Natural killer cell (primary cell): Measurements from ENCODE around the gene CLIP2. TPM values are rescaled to one million over a fixed set of nuclear protein-coding genes. Genes with fewer than 3 reads are reported as not detected.

Experiments used
- ATAC-seq, 3 donors: fragments of 150-1000 bp in 2 of 3; fragments of 200-7000 bp in 1 of 3; cut with Tn5 transposase; 1 replicate in 1 of 3; 2 replicates in 2 of 3; pipeline ENCODE4 v1.10.0; 2021; ENCODE audit warnings: mild to moderate bottlenecking in 2 of 3, moderate library complexity in 2 of 3
- DNase-seq, 2 donors: peaks; one replicate each; pipeline versions ENCODE4 v3.0.0 to v3.0.0-alpha.2; 2013 to 2021; ENCODE audit warnings: mixed read lengths in 1 of 2
- H3K27ac ChIP-seq: one replicate; pipeline ENCODE4 v1.5.1; 2013; ENCODE audit warnings: mild to moderate bottlenecking, low read length
- H3K27me3 ChIP-seq: one replicate; pipeline ENCODE4 v1.6.1; 2013; ENCODE audit warnings: low read length; ENCODE audit not compliant: control insufficient read depth, insufficient read depth
- H3K36me3 ChIP-seq: one replicate; pipeline ENCODE4 v1.6.1; 2013; ENCODE audit warnings: low read length; ENCODE audit not compliant: control insufficient read depth, insufficient read depth
- H3K4me1 ChIP-seq: one replicate; pipeline ENCODE4 v1.6.1; 2013; ENCODE audit warnings: low read length; ENCODE audit not compliant: control insufficient read depth, insufficient read depth
- H3K4me3 ChIP-seq: one replicate; pipeline ENCODE4 v1.5.1; 2013; ENCODE audit warnings: low read length
- H3K9me3 ChIP-seq: one replicate; pipeline ENCODE4 v1.6.1; 2013; ENCODE audit warnings: low read length; ENCODE audit not compliant: control insufficient read depth, insufficient read depth
- H3K27ac Mint-ChIP-seq, 2 donors: one replicate each; pipeline ENCODE4 v1.8.0; 2022; ENCODE audit warnings: mild to moderate bottlenecking in 2 of 2, mixed read lengths in 2 of 2, moderate library complexity in 1 of 2
- H3K27me3 Mint-ChIP-seq, 2 donors: one replicate each; pipeline ENCODE4 v1.8.0; 2022; ENCODE audit warnings: low read depth in 2 of 2, mixed read lengths in 2 of 2
- H3K36me3 Mint-ChIP-seq: one replicate; pipeline ENCODE4 v1.8.0; 2022; ENCODE audit warnings: mixed read lengths
- H3K4me1 Mint-ChIP-seq, 2 donors: one replicate each; pipeline ENCODE4 v1.8.0; 2022; ENCODE audit warnings: mixed read lengths in 2 of 2
- H3K4me3 Mint-ChIP-seq: one replicate; pipeline ENCODE4 v1.8.0; 2022; ENCODE audit warnings: mild to moderate bottlenecking, moderate library complexity, mixed read lengths
- H3K9me3 Mint-ChIP-seq, 2 donors: one replicate each; pipeline ENCODE4 v1.8.0; 2022; ENCODE audit warnings: mixed read lengths in 2 of 2
- CTCF ChIP-seq: fragments of 200-600 bp; IDR thresholded peaks from one replicate; pipeline ENCODE4 v1.8.0; 2022; ENCODE audit warnings: antibody characterized with exemption
- WGBS: methylation state at CpG from one replicate; pipeline ENCODE4 v1.1.7; 2013; ENCODE audit warnings: missing lambda C conversion rate; ENCODE audit not compliant: insufficient coverage; 5-methylcytosine and 5-hydroxymethylcytosine counted together
- intact Hi-C: fragments of 100-400 bp; cut with micrococcal nuclease; formaldehyde crosslinking; loops from one replicate; pipeline ENCODE4 v1.14.2; 2022
- total RNA-seq, 4 donors: library from RNA; stranded (reverse); fragments of 120-200 nt in 1 of 4; gene quantifications; one replicate each; pipeline versions ENCODE4 v1.2.3 to v1.2.4, GENCODE V29; 2013 to 2022

Gene CLIP2
- total RNA-seq, 3 donors from 2014 or later (not counting 1 experiment from before 2014, with no cell fraction given) = 8.5 to 14.7 (median 10.5) TPM

DNA sequence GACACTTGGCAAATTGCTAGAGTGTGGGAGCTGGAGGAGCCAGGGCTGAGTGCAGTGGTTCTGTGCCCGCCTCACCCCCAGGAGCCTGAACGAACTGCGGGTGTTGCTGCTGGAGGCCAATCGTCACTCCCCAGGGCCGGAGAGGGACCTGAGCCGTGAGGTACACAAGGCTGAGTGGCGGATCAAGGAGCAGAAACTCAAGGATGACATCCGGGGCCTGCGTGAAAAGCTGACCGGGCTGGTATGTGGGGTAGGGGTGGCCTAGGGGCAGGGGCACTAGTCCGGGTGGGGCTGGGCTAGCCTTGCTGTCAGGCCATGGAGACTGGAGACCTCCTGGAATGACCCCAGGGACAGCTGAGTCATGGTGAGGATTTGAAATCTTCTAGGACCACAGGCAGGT is 107.8 kb downstream of the CLIP2 start:
- no peaks in the 10 kb centered on the region for H3K4me1 ChIP-seq
- TF ChIP-seq CTCF = no peak
- Mint-ChIP-seq H3K9me3 (no peaks in the 10 kb centered on the region), H3K4me1 (no peaks in the 10 kb centered on the region), H3K4me3 (no peak overlapping the region), H3K27me3 (no peaks in the 10 kb centered on the region), H3K27ac (no peak overlapping the region), H3K36me3 (no peaks in the 10 kb centered on the region)
- ATAC-seq (no peak), DNase-seq (no peak)
- 93% methylated on average over 11 of the region's 11 CpGs for WGBS
- H3K9me3 ChIP-seq = no peaks in the 10 kb centered on the region
- no peaks in the 10 kb centered on the region for H3K27me3 ChIP-seq
- intact Hi-C loops = no loop called here
- H3K36me3 ChIP-seq = peaks cover 2% of the 10 kb centered on the region
- no peak overlapping the region for H3K27ac ChIP-seq
- no peak overlapping the region for H3K4me3 ChIP-seq

- no peaks in the 10 kb centered on the region for H3K4me1 ChIP-seq
- intact Hi-C loops = no loop called here
- ATAC-seq (no peak), DNase-seq (no peak)
- Mint-ChIP-seq H3K4me1 (no peaks in the 10 kb centered on the region), H3K36me3 (no peaks in the 10 kb centered on the region), H3K9me3 (no peaks in the 10 kb centered on the region), H3K27me3 (no peaks in the 10 kb centered on the region), H3K27ac (no peak overlapping the region), H3K4me3 (no peak overlapping the region)
- no peaks in the 10 kb centered on the region for H3K27me3 ChIP-seq
- H3K4me3 ChIP-seq = no peak overlapping the region
- no peaks in the 10 kb centered on the region for H3K9me3 ChIP-seq
- H3K27ac ChIP-seq = no peak overlapping the region
- no peak for TF ChIP-seq CTCF
- 95% methylated on average over 8 of the region's 8 CpGs for WGBS
- peaks cover 2% of the 10 kb centered on the region for H3K36me3 ChIP-seq
Observed at GRCh38 chr7:74398426-74398825, 109.2 kb downstream of the CLIP2 start.

- H3K4me1 ChIP-seq = no peaks in the 10 kb centered on the region
- DNase-seq (no peak), ATAC-seq (no peak)
- Mint-ChIP-seq H3K36me3 (no peaks in the 10 kb centered on the region), H3K4me3 (no peak overlapping the region), H3K4me1 (no peaks in the 10 kb centered on the region), H3K27ac (no peak overlapping the region), H3K27me3 (no peaks in the 10 kb centered on the region), H3K9me3 (no peaks in the 10 kb centered on the region)
- no peak overlapping the region for H3K27ac ChIP-seq
- H3K9me3 ChIP-seq = no peaks in the 10 kb centered on the region
- H3K36me3 ChIP-seq = peaks cover 2% of the 10 kb centered on the region
- H3K4me3 ChIP-seq = no peak overlapping the region
- no peaks in the 10 kb centered on the region for H3K27me3 ChIP-seq
- no peak for TF ChIP-seq CTCF
- 92% methylated on average over 6 of the region's 6 CpGs for WGBS
- intact Hi-C loops = no loop called here
Observed at GRCh38 chr7:74399006-74399405, 109.8 kb downstream of the CLIP2 start.

- intact Hi-C loops = loop anchor here (1.0 to 2.0 kb wide), 2 partner anchors 332 to 374 kb away; no protein-coding TSS in a partner anchor
- no peak overlapping the region for H3K4me3 Mint-ChIP-seq
- no peak for DNase-seq
- 94% methylated on average over 22 of the region's 22 CpGs for WGBS
- no peaks in the 10 kb centered on the region for H3K4me1 Mint-ChIP-seq
- Histone ChIP-seq H3K27me3 (no peaks in the 10 kb centered on the region), H3K9me3 (no peaks in the 10 kb centered on the region), H3K4me1 (no peaks in the 10 kb centered on the region), H3K27ac (no peak overlapping the region), H3K4me3 (no peak overlapping the region), H3K36me3 (peaks cover under 1% of the 10 kb centered on the region)
- TF ChIP-seq CTCF = no peak
- H3K27ac Mint-ChIP-seq = no peak overlapping the region
- H3K27me3 Mint-ChIP-seq = no peaks in the 10 kb centered on the region
- no peaks in the 10 kb centered on the region for H3K36me3 Mint-ChIP-seq
- no peaks in the 10 kb centered on the region for H3K9me3 Mint-ChIP-seq
- ATAC-seq = no peak
Observed at GRCh38 chr7:74400420-74401136, 111.4 kb downstream of the CLIP2 start.
